ENCODE results near the gene TBC1D30.
A peak's percentile ranks its signal among the peaks of the same experiment; 100 is the strongest.

Gene TBC1D30

DNA sequence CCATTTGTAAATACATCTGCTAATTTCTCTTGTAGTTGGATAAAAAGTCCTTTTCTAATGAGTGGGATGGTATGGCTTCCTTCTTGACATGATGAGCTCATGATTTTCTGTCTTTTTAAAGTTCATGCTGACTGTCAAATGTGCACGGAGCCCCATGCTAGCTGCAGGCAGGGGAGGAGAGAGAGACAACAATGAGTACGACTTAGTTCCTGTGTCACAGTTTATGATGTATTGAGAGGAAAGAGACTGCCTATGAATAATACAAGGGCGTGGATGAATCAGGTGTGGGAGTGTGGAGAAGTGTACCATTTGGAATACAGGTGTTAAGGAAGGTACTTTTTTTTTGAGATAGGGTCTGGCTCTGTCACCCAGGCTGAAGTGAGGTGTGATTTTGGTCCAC is 10.7 kb upstream of the TBC1D30 start:
- Histone ChIP-seq H3K27ac (ENCODE audit: poor library complexity, severe bottlenecking) (no peak overlapping the region), H3K4me1 (ENCODE audit: insufficient read depth, poor library complexity, severe bottlenecking) (peaks cover 11% of the 10 kb centered on the region), H3K27me3 (ENCODE audit: insufficient read depth, poor library complexity, severe bottlenecking) (no peaks in the 10 kb centered on the region), H3K9me3 (ENCODE audit: severe bottlenecking) (no peaks in the 10 kb centered on the region), H3K4me3 (ENCODE audit: severe bottlenecking) (no peak overlapping the region), H3K36me3 (ENCODE audit: low read depth) (no peaks in the 10 kb centered on the region)
- no peak for DNase-seq (ENCODE audit: low spot score)
- peak; percentile 24; the same call in 1 of the 3 replicates for ATAC-seq (ENCODE audit: low read depth)
- TF ChIP-seq, protein P1, sequence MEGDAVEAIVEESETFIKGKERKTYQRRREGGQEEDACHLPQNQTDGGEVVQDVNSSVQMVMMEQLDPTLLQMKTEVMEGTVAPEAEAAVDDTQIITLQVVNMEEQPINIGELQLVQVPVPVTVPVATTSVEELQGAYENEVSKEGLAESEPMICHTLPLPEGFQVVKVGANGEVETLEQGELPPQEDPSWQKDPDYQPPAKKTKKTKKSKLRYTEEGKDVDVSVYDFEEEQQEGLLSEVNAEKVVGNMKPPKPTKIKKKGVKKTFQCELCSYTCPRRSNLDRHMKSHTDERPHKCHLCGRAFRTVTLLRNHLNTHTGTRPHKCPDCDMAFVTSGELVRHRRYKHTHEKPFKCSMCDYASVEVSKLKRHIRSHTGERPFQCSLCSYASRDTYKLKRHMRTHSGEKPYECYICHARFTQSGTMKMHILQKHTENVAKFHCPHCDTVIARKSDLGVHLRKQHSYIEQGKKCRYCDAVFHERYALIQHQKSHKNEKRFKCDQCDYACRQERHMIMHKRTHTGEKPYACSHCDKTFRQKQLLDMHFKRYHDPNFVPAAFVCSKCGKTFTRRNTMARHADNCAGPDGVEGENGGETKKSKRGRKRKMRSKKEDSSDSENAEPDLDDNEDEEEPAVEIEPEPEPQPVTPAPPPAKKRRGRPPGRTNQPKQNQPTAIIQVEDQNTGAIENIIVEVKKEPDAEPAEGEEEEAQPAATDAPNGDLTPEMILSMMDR (IDR thresholded peaks at IDR 0.05; ENCODE audit: poor library complexity, severe bottlenecking), result no peak

DNA sequence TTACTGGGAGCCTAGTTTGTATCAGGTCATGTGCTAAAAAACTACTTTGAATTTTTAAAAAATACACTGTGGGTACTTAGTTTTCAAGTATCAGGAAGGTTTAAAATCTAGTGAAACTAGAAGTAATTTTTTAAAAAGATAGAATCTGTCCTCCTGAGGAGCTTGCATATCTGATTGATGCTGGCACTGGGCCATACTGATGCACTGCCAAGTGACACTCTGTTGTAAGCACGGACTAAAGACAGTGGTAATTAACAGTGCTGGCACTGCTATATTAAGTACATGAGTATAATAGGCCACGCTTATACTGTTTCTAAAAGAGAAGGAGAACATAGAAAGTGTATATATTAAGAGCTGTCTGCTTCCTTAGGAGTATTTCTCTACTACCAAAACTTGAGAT is 10.0 kb upstream of the TBC1D30 start:
- no peak overlapping the region for H3K4me3 ChIP-seq (ENCODE audit: severe bottlenecking)
- no peak overlapping the region for H3K27ac ChIP-seq (ENCODE audit: poor library complexity, severe bottlenecking)
- ATAC-seq (ENCODE audit: low read depth) (no peak), DNase-seq (ENCODE audit: low spot score) (no peak)
- peaks cover 11% of the 10 kb centered on the region for H3K4me1 ChIP-seq (ENCODE audit: insufficient read depth, poor library complexity, severe bottlenecking)
- no peaks in the 10 kb centered on the region for H3K9me3 ChIP-seq (ENCODE audit: severe bottlenecking)
- no peaks in the 10 kb centered on the region for H3K27me3 ChIP-seq (ENCODE audit: insufficient read depth, poor library complexity, severe bottlenecking)
- no peaks in the 10 kb centered on the region for H3K36me3 ChIP-seq (ENCODE audit: low read depth)
- TF ChIP-seq, protein P1 (IDR thresholded peaks at IDR 0.05; ENCODE audit: poor library complexity, severe bottlenecking), result no peak

DNA sequence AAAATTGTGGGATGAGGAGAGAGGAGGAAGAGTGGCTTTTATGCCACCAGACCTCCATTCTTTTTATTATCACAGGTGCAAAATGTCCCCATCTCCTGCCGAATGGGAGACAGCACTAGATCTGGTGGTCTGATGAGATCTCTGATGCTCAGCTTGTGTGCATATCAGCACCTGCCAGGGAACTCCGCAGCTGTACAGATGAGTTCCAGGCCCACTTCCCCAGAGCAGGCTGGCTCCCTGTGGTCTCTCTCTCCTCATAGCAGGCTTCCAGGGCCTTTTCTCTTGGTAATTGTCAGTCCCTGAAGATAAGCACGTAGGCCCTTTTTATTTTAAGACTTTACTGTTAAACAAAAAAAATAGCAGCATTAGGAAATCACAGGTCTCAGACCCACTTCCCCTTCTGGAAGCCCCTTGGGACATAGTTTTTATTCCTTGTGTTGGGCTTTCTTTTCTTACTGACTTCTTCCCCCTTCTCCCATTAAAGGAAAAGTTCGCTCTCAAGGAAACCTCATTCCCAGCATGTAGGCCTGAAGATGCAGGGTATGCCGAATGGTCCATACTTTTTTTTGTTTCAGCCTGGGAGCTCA is 4.5 kb upstream of the TBC1D30 start:
- DNase-seq (ENCODE audit: low spot score) (no peak), ATAC-seq (ENCODE audit: low read depth) (no peak)
- H3K36me3 ChIP-seq (ENCODE audit: low read depth), result no peaks in the 10 kb centered on the region
- no peaks in the 10 kb centered on the region for H3K4me1 ChIP-seq (ENCODE audit: insufficient read depth, poor library complexity, severe bottlenecking)
- H3K4me3 ChIP-seq (ENCODE audit: severe bottlenecking), result no peak overlapping the region
- H3K27ac ChIP-seq (ENCODE audit: poor library complexity, severe bottlenecking), result no peak overlapping the region
- H3K27me3 ChIP-seq (ENCODE audit: insufficient read depth, poor library complexity, severe bottlenecking), result peaks cover 16% of the 10 kb centered on the region
- H3K9me3 ChIP-seq (ENCODE audit: severe bottlenecking), result no peaks in the 10 kb centered on the region
- TF ChIP-seq, protein P1 (IDR thresholded peaks at IDR 0.05; ENCODE audit: poor library complexity, severe bottlenecking), result no peak

- Histone ChIP-seq H3K4me3 (ENCODE audit: severe bottlenecking) (no peak overlapping the region), H3K36me3 (ENCODE audit: low read depth) (no peaks in the 10 kb centered on the region), H3K9me3 (ENCODE audit: severe bottlenecking) (no peaks in the 10 kb centered on the region), H3K27me3 (ENCODE audit: insufficient read depth, poor library complexity, severe bottlenecking) (peaks cover 23% of the 10 kb centered on the region), H3K4me1 (ENCODE audit: insufficient read depth, poor library complexity, severe bottlenecking) (no peaks in the 10 kb centered on the region), H3K27ac (ENCODE audit: poor library complexity, severe bottlenecking) (no peak overlapping the region)
- ATAC-seq (ENCODE audit: low read depth) (no peak), DNase-seq (ENCODE audit: low spot score) (no peak)
- TF ChIP-seq, protein P1 (IDR thresholded peaks at IDR 0.05; ENCODE audit: poor library complexity, severe bottlenecking), result no peak
Measured at GRCh38 chr12:64820593-64820992, 3.9 kb upstream of the TBC1D30 start.

GRCh38 chr12:64821116-64821630 is 3.3 kb upstream of the TBC1D30 start:
- Histone ChIP-seq H3K4me1 (ENCODE audit: insufficient read depth, poor library complexity, severe bottlenecking) (peaks cover 3% of the 10 kb centered on the region), H3K9me3 (ENCODE audit: severe bottlenecking) (no peaks in the 10 kb centered on the region), H3K36me3 (ENCODE audit: low read depth) (no peaks in the 10 kb centered on the region), H3K27ac (ENCODE audit: poor library complexity, severe bottlenecking) (no peak overlapping the region), H3K27me3 (ENCODE audit: insufficient read depth, poor library complexity, severe bottlenecking) (peaks cover 29% of the 10 kb centered on the region), H3K4me3 (ENCODE audit: severe bottlenecking) (no peak overlapping the region)
- ATAC-seq (ENCODE audit: low read depth), result no peak
- no peak for DNase-seq (ENCODE audit: low spot score)
- TF ChIP-seq, protein P1 (IDR thresholded peaks at IDR 0.05; ENCODE audit: poor library complexity, severe bottlenecking), result no peak

All from RWPE2 (cell line).